Lung (tissue), 12 donors: ENCODE data around the gene ARCN1. TPM values are rescaled to one million over a fixed set of nuclear protein-coding genes. Genes with fewer than 3 reads are reported as not detected.

Experiments used
- ATAC-seq: fragments of 200-7000 bp; cut with Tn5 transposase; one replicate; pipeline ENCODE4 v1.9.1; 2020; ENCODE audit warnings: moderate number of reproducible peaks; ENCODE audit not compliant: insufficient read depth, low FRiP score
- DNase-seq, 3 donors: peaks; one replicate each; pipeline ENCODE4 v3.0.0-alpha.2; 2013 to 2017
- H3K27ac ChIP-seq, 2 donors: one replicate each; pipeline ENCODE4 v1.5.1; 2013; ENCODE audit warnings: mild to moderate bottlenecking in 2 of 2, moderate library complexity in 2 of 2, control low read depth in 1 of 2, inconsistent platforms in 1 of 2, low read depth in 1 of 2, low read length in 1 of 2
- H3K27me3 ChIP-seq, 3 donors: one replicate each; pipeline ENCODE4 v1.5.1; 2013; ENCODE audit warnings: low read length in 2 of 3; ENCODE audit not compliant: control insufficient read depth in 3 of 3, insufficient read depth in 3 of 3
- H3K36me3 ChIP-seq, 4 donors: one replicate each; pipeline ENCODE4 v1.5.1; 2013; ENCODE audit warnings: low read length in 4 of 4, mild to moderate bottlenecking in 1 of 4, moderate library complexity in 1 of 4; ENCODE audit not compliant: control insufficient read depth in 4 of 4, insufficient read depth in 4 of 4
- H3K4me1 ChIP-seq, 5 donors: one replicate each; pipeline ENCODE4 v1.5.1; 2013; ENCODE audit warnings: low read length in 5 of 5, mild to moderate bottlenecking in 2 of 5, moderate library complexity in 1 of 5; ENCODE audit not compliant: control insufficient read depth in 5 of 5, insufficient read depth in 5 of 5
- H3K4me3 ChIP-seq: one replicate; pipeline ENCODE4 v1.5.1; 2013; ENCODE audit warnings: mild to moderate bottlenecking, control low read depth, moderate library complexity
- H3K9ac ChIP-seq, 2 donors: one replicate each; pipeline ENCODE4 v1.5.1; 2013; ENCODE audit warnings: low read length in 2 of 2, control low read depth in 1 of 2; ENCODE audit not compliant: insufficient read depth in 1 of 2
- H3K9me3 ChIP-seq, 4 donors: one replicate each; pipeline ENCODE4 v1.5.1; 2013; ENCODE audit warnings: low read length in 3 of 4, mild to moderate bottlenecking in 1 of 4, moderate library complexity in 1 of 4; ENCODE audit not compliant: control insufficient read depth in 4 of 4, insufficient read depth in 3 of 4
- WGBS, 2 donors: extraction: QIAGEN DNeasy Blood & Tissue Kit; methylation state at CpG; one replicate each; pipeline ENCODE4 v1.1.7; 2013; 5-methylcytosine and 5-hydroxymethylcytosine counted together
- polyA plus RNA-seq, 2 donors: library from polyadenylated mRNA; stranded (reverse); fragments of 200-250 nt; gene quantifications; one replicate each; pipeline ENCODE4 v1.2.1, GENCODE V29; 2013
- total RNA-seq, 2 donors: library from RNA; depleted of rRNA in 1 of 2; stranded (reverse); fragments of >200 nt in 1 of 2; gene quantifications; one replicate each; pipeline ENCODE4 v1.2.1, GENCODE V29; 2014 to 2021
- TF ChIP-seq, protein P1 (sequence below): IDR thresholded peaks from 2 replicates; pipeline ENCODE4 v1.5.1; 2012; ENCODE audit warnings: mild to moderate bottlenecking; ENCODE audit errors: control extremely low read depth, extremely low read depth
- donor health status: control.
- donor health status: control.
- donor health status: Bipolar disorder and iron deficiency.
- donor health status: healthy.
- donor health status: DM: yes; HTN: yes; CAD: no.

The ARCN1 gene
- total and polyA plus RNA-seq, 4 donors = 72.4 to 123 (median 106) TPM

DNA sequence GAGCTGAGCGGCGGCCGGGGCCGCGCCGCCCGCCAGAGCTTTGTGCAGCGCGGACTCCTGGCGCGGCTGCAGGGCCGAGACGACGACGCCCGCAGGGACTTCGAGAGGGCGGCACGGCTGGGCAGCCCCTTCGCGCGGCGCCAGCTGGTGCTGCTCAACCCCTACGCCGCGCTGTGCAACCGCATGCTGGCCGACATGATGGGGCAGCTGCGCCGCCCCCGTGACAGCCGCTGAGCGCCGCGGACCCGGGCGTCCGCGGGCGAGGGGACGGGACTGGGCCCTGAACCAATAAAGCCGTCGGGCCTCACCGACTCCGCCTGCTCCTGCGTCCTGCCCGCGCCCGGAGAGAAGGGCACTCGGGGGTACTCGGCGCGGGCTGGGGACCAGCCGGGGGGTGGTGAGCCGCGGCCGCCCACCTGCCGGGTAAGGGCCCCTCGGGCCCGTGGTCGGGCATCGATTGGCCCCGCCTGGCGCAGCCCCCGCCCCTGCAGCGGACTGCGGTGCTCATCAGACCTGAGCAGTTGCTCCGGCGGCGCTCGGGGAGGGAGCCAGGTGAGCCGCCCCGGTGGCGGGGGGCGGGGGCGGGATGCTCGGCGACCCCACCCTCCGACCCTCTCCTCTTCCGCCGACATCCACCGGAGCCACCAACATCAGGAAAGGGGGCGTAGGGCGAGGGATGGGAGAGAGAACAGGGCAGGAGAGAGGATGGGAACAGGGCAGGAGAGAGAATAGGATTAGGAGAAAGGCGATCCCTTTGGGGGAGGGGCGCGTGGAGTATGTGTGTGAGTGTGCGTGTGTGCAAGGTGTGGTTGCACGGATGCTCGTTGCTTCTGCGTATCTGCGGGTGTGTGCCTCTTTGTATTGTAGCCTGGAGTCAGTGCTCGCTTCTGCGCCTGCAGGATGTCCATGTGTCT, 41.3 kb upstream of the ARCN1 start, which contains the start of gene TMEM25:
TMEM25 (plus strand) TSS at position 510 of the 914 bp plus-strand sequence. CDS start 610 bp downstream, outside the sequence.
- Histone ChIP-seq H3K27me3 (no peaks in the 10 kb centered on the region), H3K36me3 (peaks cover 0 to 3% (median 1%) of the 10 kb centered on the region in 4 donors), H3K27ac (peak within 1 kb of the TSS; percentile 10 to 26), H3K4me1 (peaks cover 0 to 13% (median 4%) of the 10 kb centered on the region in 5 donors), H3K9ac (peak within 1 kb of the TSS; percentile 14 to 37), H3K4me3 (peak within 1 kb of the TSS; percentile 70), H3K9me3 (no peaks in the 10 kb centered on the region)
- WGBS, 2 donors = 1% methylated on average over 70 to 94 of the region's 94 CpGs
- DNase-seq = peak; percentile 55 to 71 (median 69)
- TF ChIP-seq, protein P1, sequence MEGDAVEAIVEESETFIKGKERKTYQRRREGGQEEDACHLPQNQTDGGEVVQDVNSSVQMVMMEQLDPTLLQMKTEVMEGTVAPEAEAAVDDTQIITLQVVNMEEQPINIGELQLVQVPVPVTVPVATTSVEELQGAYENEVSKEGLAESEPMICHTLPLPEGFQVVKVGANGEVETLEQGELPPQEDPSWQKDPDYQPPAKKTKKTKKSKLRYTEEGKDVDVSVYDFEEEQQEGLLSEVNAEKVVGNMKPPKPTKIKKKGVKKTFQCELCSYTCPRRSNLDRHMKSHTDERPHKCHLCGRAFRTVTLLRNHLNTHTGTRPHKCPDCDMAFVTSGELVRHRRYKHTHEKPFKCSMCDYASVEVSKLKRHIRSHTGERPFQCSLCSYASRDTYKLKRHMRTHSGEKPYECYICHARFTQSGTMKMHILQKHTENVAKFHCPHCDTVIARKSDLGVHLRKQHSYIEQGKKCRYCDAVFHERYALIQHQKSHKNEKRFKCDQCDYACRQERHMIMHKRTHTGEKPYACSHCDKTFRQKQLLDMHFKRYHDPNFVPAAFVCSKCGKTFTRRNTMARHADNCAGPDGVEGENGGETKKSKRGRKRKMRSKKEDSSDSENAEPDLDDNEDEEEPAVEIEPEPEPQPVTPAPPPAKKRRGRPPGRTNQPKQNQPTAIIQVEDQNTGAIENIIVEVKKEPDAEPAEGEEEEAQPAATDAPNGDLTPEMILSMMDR = no peak
- ATAC-seq = peak; percentile 80

DNA sequence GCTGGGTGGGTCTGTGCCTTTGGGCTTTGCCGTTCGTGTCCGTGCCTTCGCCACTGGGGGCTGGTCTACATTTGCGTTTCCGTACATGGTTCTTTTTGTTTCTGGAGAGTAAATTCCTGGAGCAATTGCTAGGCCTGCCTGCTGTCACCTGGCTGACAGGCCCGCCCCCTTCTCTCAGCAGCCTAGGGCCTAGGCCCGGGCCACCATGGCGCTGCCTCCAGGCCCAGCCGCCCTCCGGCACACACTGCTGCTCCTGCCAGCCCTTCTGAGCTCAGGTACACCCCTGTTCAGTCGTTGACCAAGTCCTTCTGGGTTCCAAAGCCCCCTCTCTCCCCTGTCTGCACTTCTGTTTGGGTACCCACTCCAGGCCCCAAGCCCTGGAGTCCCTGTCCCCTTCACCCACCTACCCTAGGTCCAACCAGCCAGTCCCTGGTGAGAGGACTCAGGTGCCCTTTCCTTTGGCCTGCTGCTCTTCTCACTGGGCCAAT, 40.6 kb upstream of the ARCN1 start:
- Histone ChIP-seq H3K4me3 (peak overlapping the region; percentile 70), H3K36me3 (peaks cover 0 to 3% (median 1%) of the 10 kb centered on the region in 4 donors), H3K27ac (peak overlapping the region in 1 of 2 donors; percentile 26), H3K27me3 (no peaks in the 10 kb centered on the region), H3K9ac (peak overlapping the region; percentile 14 to 25), H3K4me1 (peaks cover 0 to 13% (median 4%) of the 10 kb centered on the region in 5 donors), H3K9me3 (no peaks in the 10 kb centered on the region)
- no peak for DNase-seq
- TF ChIP-seq, protein P1 = no peak
- no peak for ATAC-seq
- WGBS, 2 donors = 22 to 27% methylated on average over 12 of the region's 12 CpGs

DNA sequence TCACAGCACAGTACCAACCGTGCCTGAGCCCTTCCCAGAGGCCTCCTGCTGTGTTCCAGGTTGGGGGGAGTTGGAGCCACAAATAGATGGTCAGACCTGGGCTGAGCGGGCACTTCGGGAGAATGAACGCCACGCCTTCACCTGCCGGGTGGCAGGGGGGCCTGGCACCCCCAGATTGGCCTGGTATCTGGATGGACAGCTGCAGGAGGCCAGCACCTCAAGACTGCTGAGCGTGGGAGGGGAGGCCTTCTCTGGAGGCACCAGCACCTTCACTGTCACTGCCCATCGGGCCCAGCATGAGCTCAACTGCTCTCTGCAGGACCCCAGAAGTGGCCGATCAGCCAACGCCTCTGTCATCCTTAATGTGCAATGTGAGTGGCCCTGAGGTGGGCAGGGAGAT, 40.1 kb upstream of the ARCN1 start:
- no peaks in the 10 kb centered on the region for H3K9me3 ChIP-seq
- ATAC-seq (no peak), DNase-seq (no peak)
- no peak overlapping the region for H3K4me3 ChIP-seq
- TF ChIP-seq, protein P1 = no peak
- H3K36me3 ChIP-seq = peaks cover 0 to 3% (median 2%) of the 10 kb centered on the region in 4 donors
- WGBS, 2 donors = 89 to 90% methylated on average over 10 of the region's 10 CpGs
- H3K27me3 ChIP-seq = no peaks in the 10 kb centered on the region
- H3K27ac ChIP-seq = peak overlapping the region in 1 of 2 donors; percentile 26
- peaks cover 0 to 13% (median 4%) of the 10 kb centered on the region in 5 donors for H3K4me1 ChIP-seq
- H3K9ac ChIP-seq = no peak overlapping the region
